GM12865 (cell line): ENCODE measurements around the gene EMC1.
"Not testable (repeated sequence)": the region's sequence is repeated elsewhere in the genome, so short reads cannot be mapped to it uniquely, and the experiment has no call there.

Experiments
- DNase-seq: peaks from one replicate; pipeline ENCODE4 v3.0.0; 2010; ENCODE audit warnings: low read depth
- H3K4me3 ChIP-seq: 2 replicates; pipeline ENCODE4 v1.5.1; 2011; ENCODE audit warnings: mild to moderate bottlenecking, low read depth, low read length, control low read depth
- TF ChIP-seq, protein P1 (sequence below): IDR thresholded peaks from 2 replicates; pipeline ENCODE4 v1.5.1; 2011; ENCODE audit warnings: low read length, control low read depth, low read depth, inconsistent platforms; ENCODE audit not compliant: insufficient read depth; ENCODE audit errors: missing control alignments

Gene EMC1

DNA sequence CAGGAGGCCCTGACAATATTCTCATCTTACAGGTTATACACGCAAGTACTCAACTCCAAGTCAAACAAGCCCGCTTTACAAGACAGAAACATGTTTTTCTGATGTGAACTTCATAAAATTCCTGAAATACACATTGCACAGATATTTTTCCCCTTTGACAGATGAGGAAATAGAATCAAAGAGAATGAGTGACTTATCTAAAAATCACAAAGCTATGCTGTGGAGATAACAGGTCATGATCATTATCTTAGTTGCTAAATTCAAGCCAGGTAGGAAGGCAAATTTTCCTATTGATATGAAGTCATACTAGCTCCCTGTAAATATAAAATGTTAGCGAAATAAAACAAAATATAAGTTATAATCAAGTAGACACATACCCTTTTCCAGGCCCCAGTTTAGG is 59.5 kb downstream of the EMC1 start:
- no peak overlapping the region for H3K4me3 ChIP-seq
- DNase-seq: no peak
- TF ChIP-seq, protein P1, sequence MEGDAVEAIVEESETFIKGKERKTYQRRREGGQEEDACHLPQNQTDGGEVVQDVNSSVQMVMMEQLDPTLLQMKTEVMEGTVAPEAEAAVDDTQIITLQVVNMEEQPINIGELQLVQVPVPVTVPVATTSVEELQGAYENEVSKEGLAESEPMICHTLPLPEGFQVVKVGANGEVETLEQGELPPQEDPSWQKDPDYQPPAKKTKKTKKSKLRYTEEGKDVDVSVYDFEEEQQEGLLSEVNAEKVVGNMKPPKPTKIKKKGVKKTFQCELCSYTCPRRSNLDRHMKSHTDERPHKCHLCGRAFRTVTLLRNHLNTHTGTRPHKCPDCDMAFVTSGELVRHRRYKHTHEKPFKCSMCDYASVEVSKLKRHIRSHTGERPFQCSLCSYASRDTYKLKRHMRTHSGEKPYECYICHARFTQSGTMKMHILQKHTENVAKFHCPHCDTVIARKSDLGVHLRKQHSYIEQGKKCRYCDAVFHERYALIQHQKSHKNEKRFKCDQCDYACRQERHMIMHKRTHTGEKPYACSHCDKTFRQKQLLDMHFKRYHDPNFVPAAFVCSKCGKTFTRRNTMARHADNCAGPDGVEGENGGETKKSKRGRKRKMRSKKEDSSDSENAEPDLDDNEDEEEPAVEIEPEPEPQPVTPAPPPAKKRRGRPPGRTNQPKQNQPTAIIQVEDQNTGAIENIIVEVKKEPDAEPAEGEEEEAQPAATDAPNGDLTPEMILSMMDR: no peak

DNA sequence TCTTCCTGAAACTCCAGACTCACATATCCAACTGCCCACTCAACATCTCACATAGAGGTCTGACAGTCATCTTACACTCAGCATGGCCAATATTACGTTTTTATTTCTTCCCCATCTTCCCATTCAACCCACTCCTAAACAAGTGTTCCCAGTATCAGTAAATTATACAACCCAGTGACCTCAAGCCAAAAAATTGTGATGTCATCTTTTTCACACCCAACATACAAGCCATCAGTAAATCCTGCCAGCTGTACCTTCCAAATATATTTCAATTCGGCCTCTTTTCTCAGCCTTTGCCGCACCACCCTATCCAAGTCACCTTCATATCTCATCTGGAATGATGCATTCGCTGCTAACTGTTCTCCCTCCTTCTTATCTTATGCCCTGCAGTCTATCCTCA is 60.9 kb downstream of the EMC1 start:
- no peak overlapping the region for H3K4me3 ChIP-seq
- TF ChIP-seq, protein P1: no peak
- DNase-seq: no peak

DNA sequence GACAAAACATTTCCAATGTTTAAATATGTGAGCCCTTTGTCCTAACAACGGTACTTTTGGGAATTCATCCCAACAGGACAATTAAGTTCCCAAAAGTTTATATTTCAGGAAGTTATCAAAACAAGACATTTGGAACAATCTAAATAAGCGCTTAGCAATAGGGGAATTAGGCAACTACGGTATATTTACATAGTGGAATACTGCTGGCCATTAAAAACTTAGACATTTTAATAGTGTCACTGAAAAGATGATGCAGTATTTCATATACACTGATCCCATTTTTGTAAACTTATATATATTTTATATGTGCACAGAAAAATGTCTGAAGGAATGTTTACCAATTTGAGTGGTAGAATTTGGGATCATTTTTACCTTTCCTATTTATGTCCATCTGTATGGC is 62.1 kb downstream of the EMC1 start:
- TF ChIP-seq, protein P1: no peak
- H3K4me3 ChIP-seq: no peak overlapping the region
- DNase-seq: no peak

GRCh38 chr1:19187852-19188251 is 63.5 kb downstream of the EMC1 start:
- TF ChIP-seq, protein P1: no peak
- DNase-seq: no peak
- H3K4me3 ChIP-seq: no peak overlapping the region

DNA sequence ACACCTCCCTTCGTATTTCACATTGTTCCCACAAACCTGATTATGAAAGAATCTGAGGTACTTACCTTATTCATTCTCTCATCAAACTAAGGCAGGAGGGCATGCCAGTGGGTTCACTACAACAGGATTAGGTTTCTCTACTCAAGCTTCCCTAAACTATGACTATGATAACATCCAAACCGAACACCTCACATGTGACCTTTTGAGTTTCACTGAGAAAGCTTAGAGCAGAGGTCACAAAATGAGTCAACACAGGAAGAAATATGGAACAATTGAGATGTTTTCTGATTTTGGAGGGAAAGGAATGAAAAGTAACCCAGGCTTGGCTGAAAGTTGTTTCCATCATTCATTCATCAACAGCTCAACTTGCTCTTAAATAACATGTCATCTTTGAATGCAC is 65.3 kb downstream of the EMC1 start:
- no peak overlapping the region for H3K4me3 ChIP-seq
- DNase-seq: no peak
- TF ChIP-seq, protein P1: no peak

- TF ChIP-seq, protein P1: no peak
- H3K4me3 ChIP-seq: no peak overlapping the region
- no peak for DNase-seq
Measured at GRCh38 chr1:19182223-19182622, 69.1 kb downstream of the EMC1 start.

GRCh38 chr1:19180265-19180657 is 71.1 kb downstream of the EMC1 start:
- H3K4me3 ChIP-seq, DNase-seq: not testable (repeated sequence)
